ENCODE results near the gene TMEM63A.

GRCh38 chr1:225838793-225839192, 43.4 kb downstream of the TMEM63A start:
- TF ChIP-seq CTCF (IDR thresholded peaks at IDR 0.05), result no peak
- no peak for TF ChIP-seq REST (IDR thresholded peaks at IDR 0.05; ENCODE audit: insufficient read depth in 1 of 2, low read depth in 2 of 2, low read length in 1 of 2)
- no peak for TF ChIP-seq SIN3A (IDR thresholded peaks at IDR 0.05; ENCODE audit: borderline replicate concordance, insufficient read depth, low read depth, low read length)
- no peak for TF ChIP-seq POLR2AphosphoS5 (IDR thresholded peaks at IDR 0.05; ENCODE audit: low read depth, low read length)
- TF ChIP-seq TCF7L2 (IDR thresholded peaks at IDR 0.05; ENCODE audit: low read depth, low read length), result no peak

Data from Panc1 (cell line).